ENCODE measurements around the gene NCLN. TPM values are rescaled to one million over a fixed set of nuclear protein-coding genes. Genes with fewer than 3 reads are reported as not detected.

Gene NCLN
- total and polyA plus RNA-seq, 9 of the 15 experiments (the other 6 are each of a cell fraction or from before 2014, with no cell fraction given), result 3.8 to 126 (median 39.6) TPM

GRCh38 chr19:3138268-3138667 lies 47.5 kb upstream of the NCLN start:
- intact Hi-C loops (cut with micrococcal nuclease), result no loop called here
- Histone ChIP-seq H4K20me1 (replicated peaks; ENCODE audit: control insufficient read depth, insufficient read depth, low read length) (no peaks in the 10 kb centered on the region), H3K9me1 (ENCODE audit: control insufficient read depth, insufficient read depth, low read length) (no peaks in the 10 kb centered on the region), H3K9me3 (replicated peaks; ENCODE audit: control insufficient read depth, insufficient read depth, low read depth, low read length) (no peaks in the 10 kb centered on the region), H3K4me3 (no peak overlapping the region), H3K4me2 (ENCODE audit: insufficient read depth, low read length) (no peak overlapping the region), H3K27me3 (ENCODE audit: control insufficient read depth in 2 of 2, insufficient read depth in 2 of 2, low read length in 2 of 2) (no peaks in the 10 kb centered on the region), H3K79me2 (ENCODE audit: control insufficient read depth, insufficient read depth, low read length) (no peaks in the 10 kb centered on the region), H3K36me3 (ENCODE audit: control insufficient read depth, insufficient read depth, low read length) (no peaks in the 10 kb centered on the region), H3K27ac (ENCODE audit: extremely low read depth, low read depth, low read length) (no peak overlapping the region), H3K9ac (ENCODE audit: insufficient read depth in 1 of 2, low read depth in 2 of 2, low read length in 2 of 2) (no peak overlapping the region), H3K4me1 (replicated peaks in 1 of 2; ENCODE audit: control insufficient read depth in 2 of 2, insufficient read depth in 2 of 2, low read length in 2 of 2) (peaks cover 7 to 24% of the 10 kb centered on the region in 2 experiments), H2AFZ (ENCODE audit: low read depth, low read length) (no peak overlapping the region)
- 68% methylated on average over 9 of the region's 15 CpGs for WGBS (ENCODE audit: insufficient coverage, low coverage, missing lambda C conversion rate)
- ATAC-seq, result no peak
- BruUV-seq (replicated peaks), result no TSS peak
- CTCF ChIA-PET (ENCODE audit: low intra/inter-chr PET ratio), result no interaction called here
- no peak for FAIRE-seq
- POLR2A ChIA-PET, result interaction anchor here (0.9 kb wide), 1 partner anchor 10 kb away, joined by 3 read pairs; no protein-coding TSS in a partner anchor
- no peak for DNase-seq (ENCODE audit: extremely low read depth in 1 of 4, low spot score in 3 of 4)
- in situ Hi-C loops (cut with MboI), result no loop called here
- TF ChIP-seq ZKSCAN1 (IDR thresholded peaks at IDR 0.05; ENCODE audit: low read depth, low read length) (no peak), DDX20 (tag; IDR thresholded peaks at IDR 0.05; ENCODE audit: low read depth) (no peak), CCNT2 (IDR thresholded peaks at IDR 0.05; ENCODE audit: borderline replicate concordance, extremely low read depth, insufficient read length, low read depth, low read length) (no peak), CBX5 (IDR thresholded peaks at IDR 0.05; ENCODE audit: borderline replicate concordance, low read depth) (no peak), ZNF197 (CRISPR knock-in tag; IDR thresholded peaks at IDR 0.05; ENCODE audit: low read depth) (no peak), SMAD1 (IDR thresholded peaks at IDR 0.05; ENCODE audit: low read depth, low read length, partially characterized antibody) (no peak), ZNF316 (IDR thresholded peaks at IDR 0.05) (no peak), REST (IDR thresholded peaks at IDR 0.05; ENCODE audit: borderline replicate concordance) (no peak), REST (CRISPR knock-in tag; IDR thresholded peaks at IDR 0.05; ENCODE audit: low read depth) (no peak), ZC3H4 (CRISPR knock-in tag; IDR thresholded peaks at IDR 0.05; ENCODE audit: borderline replicate concordance) (no peak), CHCHD3 (CRISPR knock-in tag; IDR thresholded peaks at IDR 0.05) (no peak)
